ENCODE results near the gene RLN3. TPM values are rescaled to one million over a fixed set of nuclear protein-coding genes. Genes with fewer than 3 reads are reported as not detected.

RLN3 gene
- total and polyA plus RNA-seq, 2 donors (not counting 1 experiment from before 2014, with no cell fraction given), result not detected

GRCh38 chr19:13995878-13996765 lies 31.8 kb upstream of the RLN3 start:
- no peak overlapping the region for H3K4me2 ChIP-seq (ENCODE audit: extremely low read depth, insufficient read depth, low read length)
- H3K9me3 ChIP-seq (ENCODE audit: control insufficient read depth, insufficient read depth, low read depth, low read length), result no peaks in the 10 kb centered on the region
- TF ChIP-seq CTCF (conservative IDR thresholded peaks at IDR 0.05 in 1 of 2, IDR thresholded peaks at IDR 0.05 in 1 of 2; ENCODE audit: low read depth in 1 of 2, low read length in 2 of 2), result no peak
- TF ChIP-seq EZH2 (IDR thresholded peaks at IDR 0.05; ENCODE audit: low read length, missing control alignments), result no peak
- peaks cover 5% of the 10 kb centered on the region for H3K36me3 ChIP-seq (ENCODE audit: control insufficient read depth, insufficient read depth, low read length)
- no peak overlapping the region for H3K27ac ChIP-seq (ENCODE audit: insufficient read depth, low read length)
- peaks cover 2% of the 10 kb centered on the region for H3K79me2 ChIP-seq (ENCODE audit: control insufficient read depth, insufficient read depth, low read length)
- H3K4me3 ChIP-seq (replicated peaks in 1 of 4; ENCODE audit: control extremely low read depth in 1 of 4, insufficient read depth in 1 of 4, low read depth in 3 of 4, low read length in 4 of 4), result no peak overlapping the region
- no peaks in the 10 kb centered on the region for H4K20me1 ChIP-seq (ENCODE audit: control insufficient read depth, extremely low read depth, insufficient read depth, low read length)
- no peaks in the 10 kb centered on the region for H3K4me1 ChIP-seq (ENCODE audit: control insufficient read depth, extremely low read depth, insufficient read depth, low read length)
- H3K9ac ChIP-seq (ENCODE audit: insufficient read depth, low read length), result no peak overlapping the region
- DNase-seq (ENCODE audit: low read depth in 2 of 2), result no peak
- H2AFZ ChIP-seq (ENCODE audit: low read length), result no peak overlapping the region
- H3K27me3 ChIP-seq (ENCODE audit: control insufficient read depth, insufficient read depth, low read length), result no peaks in the 10 kb centered on the region

GRCh38 chr19:13996928-13997630 lies 30.9 kb upstream of the RLN3 start:
- no peak overlapping the region for H3K4me2 ChIP-seq (ENCODE audit: extremely low read depth, insufficient read depth, low read length)
- no peak overlapping the region for H3K27ac ChIP-seq (ENCODE audit: insufficient read depth, low read length)
- H3K36me3 ChIP-seq (ENCODE audit: control insufficient read depth, insufficient read depth, low read length), result peaks cover 5% of the 10 kb centered on the region
- H3K4me1 ChIP-seq (ENCODE audit: control insufficient read depth, extremely low read depth, insufficient read depth, low read length), result no peaks in the 10 kb centered on the region
- no peak for DNase-seq (ENCODE audit: low read depth in 2 of 2)
- H2AFZ ChIP-seq (ENCODE audit: low read length), result no peak overlapping the region
- no peaks in the 10 kb centered on the region for H3K9me3 ChIP-seq (ENCODE audit: control insufficient read depth, insufficient read depth, low read depth, low read length)
- H4K20me1 ChIP-seq (ENCODE audit: control insufficient read depth, extremely low read depth, insufficient read depth, low read length), result no peaks in the 10 kb centered on the region
- no peak overlapping the region for H3K9ac ChIP-seq (ENCODE audit: insufficient read depth, low read length)
- no peak for TF ChIP-seq CTCF (conservative IDR thresholded peaks at IDR 0.05 in 1 of 2, IDR thresholded peaks at IDR 0.05 in 1 of 2; ENCODE audit: low read depth in 1 of 2, low read length in 2 of 2)
- no peak for TF ChIP-seq EZH2 (IDR thresholded peaks at IDR 0.05; ENCODE audit: low read length, missing control alignments)
- H3K4me3 ChIP-seq (replicated peaks in 1 of 4; ENCODE audit: control extremely low read depth in 1 of 4, insufficient read depth in 1 of 4, low read depth in 3 of 4, low read length in 4 of 4), result no peak overlapping the region
- H3K27me3 ChIP-seq (ENCODE audit: control insufficient read depth, insufficient read depth, low read length), result no peaks in the 10 kb centered on the region
- H3K79me2 ChIP-seq (ENCODE audit: control insufficient read depth, insufficient read depth, low read length), result peaks cover 3% of the 10 kb centered on the region

DNA sequence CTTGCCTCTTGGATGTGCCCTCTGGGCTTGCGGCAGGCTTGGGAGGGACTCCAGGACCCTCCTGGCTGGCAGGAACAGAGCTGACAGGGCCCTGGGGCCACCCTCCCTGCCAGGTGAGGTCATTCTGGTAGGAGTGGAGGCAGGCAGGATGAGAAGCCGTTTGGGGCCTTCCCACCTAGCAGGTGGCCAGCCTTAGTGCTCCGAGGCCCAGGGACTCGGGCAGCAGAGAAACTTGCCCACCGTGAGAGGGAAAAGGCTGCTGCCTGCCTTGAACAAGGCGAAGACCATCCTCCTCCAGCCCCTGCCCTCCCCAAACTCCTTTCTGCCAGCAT lies 30.4 kb upstream of the RLN3 start:
- no peak overlapping the region for H2AFZ ChIP-seq (ENCODE audit: low read length)
- H3K4me2 ChIP-seq (ENCODE audit: extremely low read depth, insufficient read depth, low read length), result no peak overlapping the region
- peaks cover 3% of the 10 kb centered on the region for H3K79me2 ChIP-seq (ENCODE audit: control insufficient read depth, insufficient read depth, low read length)
- peaks cover 2% of the 10 kb centered on the region for H3K4me1 ChIP-seq (ENCODE audit: control insufficient read depth, extremely low read depth, insufficient read depth, low read length)
- H3K27ac ChIP-seq (ENCODE audit: insufficient read depth, low read length), result no peak overlapping the region
- no peak for DNase-seq (ENCODE audit: low read depth in 2 of 2)
- no peaks in the 10 kb centered on the region for H3K9me3 ChIP-seq (ENCODE audit: control insufficient read depth, insufficient read depth, low read depth, low read length)
- H3K27me3 ChIP-seq (ENCODE audit: control insufficient read depth, insufficient read depth, low read length), result no peaks in the 10 kb centered on the region
- no peak overlapping the region for H3K4me3 ChIP-seq (replicated peaks in 1 of 4; ENCODE audit: control extremely low read depth in 1 of 4, insufficient read depth in 1 of 4, low read depth in 3 of 4, low read length in 4 of 4)
- no peak overlapping the region for H3K9ac ChIP-seq (ENCODE audit: insufficient read depth, low read length)
- TF ChIP-seq CTCF (conservative IDR thresholded peaks at IDR 0.05 in 1 of 2, IDR thresholded peaks at IDR 0.05 in 1 of 2; ENCODE audit: low read depth in 1 of 2, low read length in 2 of 2), result no peak
- no peak for TF ChIP-seq EZH2 (IDR thresholded peaks at IDR 0.05; ENCODE audit: low read length, missing control alignments)
- no peaks in the 10 kb centered on the region for H4K20me1 ChIP-seq (ENCODE audit: control insufficient read depth, extremely low read depth, insufficient read depth, low read length)
- H3K36me3 ChIP-seq (ENCODE audit: control insufficient read depth, insufficient read depth, low read length), result peaks cover 3% of the 10 kb centered on the region
